NCI-H2227 (cell line): ENCODE data around the gene TMEM18.
"Not testable (repeated sequence)": the region's sequence is repeated elsewhere in the genome, so short reads cannot be mapped to it uniquely, and the experiment has no call there.

ENCODE experiments used
- DNase-seq: peaks from one replicate; lab custom pipeline; 2025; ENCODE audit not compliant: unreplicated experiment; lab: John Stamatoyannopoulos, UW

Gene TMEM18

GRCh38 chr2:694174-694573 lies 17.0 kb upstream of the TMEM18 start:
- DNase-seq = no peak

DNA sequence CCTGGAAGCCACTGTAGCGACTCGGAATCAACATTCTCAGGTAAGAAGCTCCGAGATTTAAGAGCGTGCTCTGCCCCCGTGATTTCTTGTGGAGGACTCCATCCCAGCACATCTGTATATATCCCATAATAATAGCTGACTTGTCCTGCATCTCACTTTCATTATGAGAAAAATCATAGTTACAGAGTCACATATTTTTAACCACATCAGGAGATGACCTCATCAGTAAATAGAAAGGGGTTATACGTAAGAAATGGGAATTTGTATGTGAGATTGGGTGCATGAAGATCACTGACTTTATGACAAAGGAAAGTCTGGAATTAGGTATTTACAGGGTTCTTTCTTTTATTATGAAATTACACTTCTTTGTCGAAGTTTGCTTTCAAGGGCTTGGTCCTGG lies 16.4 kb upstream of the TMEM18 start:
- DNase-seq = no peak

DNA sequence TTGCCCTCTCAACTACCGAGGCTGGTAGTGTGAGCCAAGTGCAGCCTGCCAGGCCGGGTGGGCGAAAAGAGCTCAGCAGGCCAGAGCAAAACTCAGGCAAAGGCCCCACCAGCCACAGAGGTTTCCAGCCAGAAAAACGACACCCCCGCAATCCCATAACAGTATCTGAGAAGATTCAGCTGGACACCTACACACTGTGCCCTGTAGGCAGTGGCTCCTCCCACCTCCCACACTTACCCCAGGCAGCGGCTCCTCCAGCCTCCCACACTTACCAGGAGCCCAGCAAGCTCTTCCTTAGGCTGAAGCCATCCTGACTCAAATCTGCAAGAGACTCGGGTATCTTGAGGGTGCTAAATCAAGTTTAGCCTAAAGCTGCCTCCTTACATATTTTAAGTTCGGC lies 15.6 kb upstream of the TMEM18 start:
- DNase-seq = no peak

GRCh38 chr2:691821-692761 lies 14.9 kb upstream of the TMEM18 start:
- DNase-seq = no peak

- no peak for DNase-seq
Measured at GRCh38 chr2:690799-691198, 13.6 kb upstream of the TMEM18 start.

- DNase-seq = no peak
Measured at GRCh38 chr2:689877-690510, 12.8 kb upstream of the TMEM18 start.

- DNase-seq = no peak
Measured at GRCh38 chr2:689237-689636, 12.0 kb upstream of the TMEM18 start.

DNA sequence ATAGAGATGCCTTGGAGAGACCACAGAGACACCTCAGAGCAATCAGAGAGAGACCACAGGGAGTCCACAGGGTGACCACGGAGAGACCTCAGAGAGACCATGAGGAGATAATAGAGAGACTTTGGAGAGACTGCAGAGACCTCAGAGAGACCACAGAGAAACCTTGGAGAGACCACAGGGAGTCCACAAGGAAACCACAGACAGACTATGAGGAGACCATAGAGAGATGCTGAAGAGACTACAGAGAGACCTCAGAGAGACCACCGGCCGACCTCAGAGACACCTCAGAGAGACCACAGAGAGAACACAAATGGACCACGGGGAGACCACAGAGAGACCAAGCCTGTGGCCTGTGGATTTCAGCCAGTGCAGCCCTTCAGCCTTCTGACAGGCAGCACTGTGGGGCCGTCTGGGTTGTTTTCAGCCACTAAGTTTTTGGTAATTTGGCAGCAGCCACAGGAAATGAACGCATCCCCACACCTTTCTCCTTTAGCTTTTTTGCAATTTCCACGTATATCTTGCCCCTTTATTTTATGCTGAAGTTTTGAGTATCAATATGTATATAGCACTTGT lies 11.4 kb upstream of the TMEM18 start:
- no peak for DNase-seq

GRCh38 chr2:685421-685820 lies 8.2 kb upstream of the TMEM18 start:
- DNase-seq = no peak

GRCh38 chr2:684913-685312 lies 7.7 kb upstream of the TMEM18 start:
- DNase-seq = not testable (repeated sequence)

- DNase-seq = no peak
Measured at GRCh38 chr2:682226-682625, 5.0 kb upstream of the TMEM18 start.

DNA sequence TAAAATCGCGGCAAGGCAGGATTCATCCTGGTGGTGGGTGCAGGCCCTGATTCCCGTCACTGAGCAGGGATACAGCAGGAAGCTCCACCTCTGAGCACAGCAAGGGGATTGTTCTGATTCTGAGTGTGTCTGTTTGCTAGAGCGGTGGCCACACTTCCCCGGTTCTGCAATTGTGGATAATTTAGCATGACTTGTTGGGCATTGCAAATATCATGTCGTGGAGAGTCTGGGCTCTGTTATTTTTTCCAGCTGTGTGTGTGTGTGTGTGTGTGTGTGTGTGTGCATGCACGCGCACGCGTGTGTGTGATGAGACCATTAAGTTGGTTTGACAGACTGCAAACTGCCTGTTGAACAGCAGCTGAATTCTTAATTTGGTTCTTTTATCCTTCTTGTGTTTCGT lies 4.1 kb upstream of the TMEM18 start:
- DNase-seq = no peak

- no peak for DNase-seq
Measured at GRCh38 chr2:680496-680895, 3.3 kb upstream of the TMEM18 start.

GRCh38 chr2:678964-679363 lies 1.8 kb upstream of the TMEM18 start:
- DNase-seq = no peak

DNA sequence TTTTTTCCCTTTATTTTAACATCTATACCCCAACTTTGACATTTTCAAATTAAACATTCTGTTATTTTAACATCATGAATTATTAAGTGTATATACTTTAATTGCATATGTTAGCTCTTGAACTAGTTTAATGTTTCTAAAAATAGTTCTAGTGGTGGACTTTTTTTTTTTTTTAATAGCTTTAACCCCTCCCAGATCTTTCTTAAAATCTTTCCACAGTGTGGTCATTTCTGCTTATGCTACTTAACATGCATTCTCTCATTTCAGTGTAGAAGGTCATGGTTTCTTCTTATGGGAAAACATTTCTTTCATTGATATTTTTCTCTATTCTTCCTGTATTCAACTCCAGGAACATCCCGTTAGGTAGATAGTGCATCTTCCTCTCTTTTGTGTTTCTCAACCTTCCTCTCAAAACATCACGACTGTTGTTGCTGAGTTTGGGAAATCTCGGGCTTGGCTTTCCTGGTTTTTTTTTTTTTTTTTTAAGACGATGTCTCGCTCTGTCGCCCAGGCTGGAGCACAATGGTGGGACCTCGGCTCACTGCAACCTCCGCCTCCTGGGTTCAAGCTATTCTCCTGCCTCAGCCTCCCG lies 849 bp upstream of the TMEM18 start:
- DNase-seq = no peak

DNA sequence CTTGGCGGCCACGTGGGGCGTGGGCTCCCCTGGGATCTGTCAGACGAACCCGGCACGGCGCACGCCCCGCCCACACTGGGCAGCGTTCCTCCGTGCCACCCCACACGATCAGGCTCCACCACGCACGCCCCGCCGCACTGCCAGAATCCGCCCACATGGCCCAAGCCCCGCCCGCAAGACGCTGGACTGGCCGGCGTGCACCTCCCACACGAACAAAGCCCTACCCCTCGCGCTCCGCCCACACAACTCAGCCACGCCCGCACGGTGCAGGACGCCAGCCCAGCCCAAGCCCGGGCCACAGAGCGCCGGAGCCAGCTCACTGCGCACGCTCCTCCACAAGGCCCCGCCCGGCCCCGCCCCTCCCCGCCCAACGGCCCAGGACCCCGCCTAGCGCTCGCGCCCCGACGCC lies 555 bp downstream of the TMEM18 start:
- DNase-seq = peak; percentile 100

GRCh38 chr2:675982-676646 lies 1.1 kb downstream of the TMEM18 start:
- DNase-seq = peak; percentile 77

GRCh38 chr2:675460-675859 lies 1.7 kb downstream of the TMEM18 start:
- no peak for DNase-seq

DNA sequence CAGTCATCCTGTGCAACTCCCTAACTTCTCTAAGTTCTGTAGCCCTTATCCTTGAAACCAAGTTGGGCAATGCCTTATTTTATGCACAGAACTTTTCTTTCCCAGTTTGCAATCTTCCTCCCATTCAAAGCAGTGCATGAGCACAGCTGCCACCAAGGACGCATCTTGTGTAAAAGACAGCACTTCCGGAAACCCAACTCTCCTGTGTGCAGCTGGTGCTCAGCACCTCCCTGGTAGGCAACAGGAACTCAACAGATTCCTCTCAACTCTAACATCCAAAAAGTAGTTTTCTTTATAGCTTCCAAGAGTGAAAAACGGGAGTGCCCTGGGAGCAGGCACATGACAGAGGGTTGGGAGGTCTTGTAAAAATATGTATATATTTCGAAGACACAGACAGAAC lies 2.2 kb downstream of the TMEM18 start:
- no peak for DNase-seq

- DNase-seq = no peak
Measured at GRCh38 chr2:674321-674985, 2.8 kb downstream of the TMEM18 start.
